Liver (tissue), 9 donors: ENCODE data around the gene SUN2. TPM values are rescaled to one million over a fixed set of nuclear protein-coding genes. Genes with fewer than 3 reads are reported as not detected.

Source experiments
- DNase-seq: peaks from one replicate; pipeline ENCODE4 v3.0.0-alpha.2; 2017; ENCODE audit warnings: low spot score
- H3K27ac ChIP-seq, 2 donors: one replicate each; pipeline ENCODE4 v1.7.0; 2013; ENCODE audit warnings: inconsistent platforms in 2 of 2, low read length in 2 of 2, control low read depth in 1 of 2, low read depth in 1 of 2, mild to moderate bottlenecking in 1 of 2
- H3K27me3 ChIP-seq, 4 donors: one replicate each; pipeline versions ENCODE4 v1.6.1 to v1.7.0; 2013; ENCODE audit warnings: low read length in 3 of 4, inconsistent platforms in 1 of 4, mild to moderate bottlenecking in 1 of 4, moderate library complexity in 1 of 4; ENCODE audit not compliant: control insufficient read depth in 4 of 4, insufficient read depth in 4 of 4
- H3K36me3 ChIP-seq, 4 donors: one replicate each; pipeline versions ENCODE4 v1.6.1 to v1.7.0; 2013; ENCODE audit warnings: low read length in 3 of 4, mild to moderate bottlenecking in 3 of 4, low read depth in 1 of 4, moderate library complexity in 1 of 4; ENCODE audit not compliant: control insufficient read depth in 4 of 4, insufficient read depth in 3 of 4
- H3K4me1 ChIP-seq, 4 donors: one replicate each; pipeline versions ENCODE4 v1.6.1 to v1.7.0; 2013; ENCODE audit warnings: low read length in 3 of 4, mild to moderate bottlenecking in 3 of 4, moderate library complexity in 1 of 4; ENCODE audit not compliant: control insufficient read depth in 4 of 4, insufficient read depth in 4 of 4
- H3K4me3 ChIP-seq, 3 donors: one replicate each; pipeline versions ENCODE4 v1.6.1 to v1.7.0; 2013; ENCODE audit warnings: low read length in 3 of 3, control low read depth in 1 of 3, low read depth in 1 of 3, mild to moderate bottlenecking in 1 of 3
- H3K9ac ChIP-seq, 2 donors: one replicate each; pipeline ENCODE4 v1.7.0; 2013; ENCODE audit warnings: low read length in 2 of 2, mild to moderate bottlenecking in 2 of 2, moderate library complexity in 2 of 2, control low read depth in 1 of 2, low read depth in 1 of 2
- H3K9me3 ChIP-seq, 4 donors: one replicate each; pipeline versions ENCODE4 v1.6.1 to v1.7.0; 2013; ENCODE audit warnings: low read length in 3 of 4; ENCODE audit not compliant: control insufficient read depth in 4 of 4
- CTCF ChIP-seq: fragments of 150-350 bp; IDR thresholded peaks from 2 replicates; pipeline ENCODE4 v1.5.1; 2017; ENCODE audit warnings: improper control_type of control experiment, low read depth, low read length; ENCODE audit not compliant: missing input control
- EGR1 ChIP-seq, 2 donors: IDR thresholded peaks; 2 replicates each; pipeline ENCODE4 v1.6.1; 2016 to 2018; ENCODE audit warnings: antibody characterized with exemption in 2 of 2, low read depth in 2 of 2
- FOXA1 ChIP-seq: IDR thresholded peaks from 2 replicates; pipeline ENCODE4 v1.6.1; 2016; ENCODE audit warnings: antibody characterized with exemption
- FOXA2 ChIP-seq: IDR thresholded peaks from 2 replicates; pipeline ENCODE4 v1.6.1; 2016; ENCODE audit warnings: antibody characterized with exemption
- HNF4A ChIP-seq, 2 donors: conservative IDR thresholded peaks; 2 replicates each; pipeline ENCODE4 v1.6.1; 2016; ENCODE audit warnings: antibody characterized with exemption in 2 of 2, mild to moderate bottlenecking in 2 of 2
- NR2F2 ChIP-seq: IDR thresholded peaks from 2 replicates; pipeline ENCODE4 v1.6.1; 2016; ENCODE audit warnings: antibody characterized with exemption
- RAD21 ChIP-seq, 2 donors: IDR thresholded peaks; 2 replicates each; pipeline ENCODE4 v1.6.1; 2016; ENCODE audit warnings: antibody characterized with exemption in 2 of 2, mild to moderate bottlenecking in 2 of 2
- REST ChIP-seq: IDR thresholded peaks from 2 replicates; pipeline ENCODE4 v1.6.1; 2016; ENCODE audit warnings: antibody characterized with exemption, mild to moderate bottlenecking
- RXRA ChIP-seq, 2 donors: IDR thresholded peaks; 2 replicates each; pipeline ENCODE4 v1.6.1; 2017 to 2018; ENCODE audit warnings: antibody characterized with exemption in 2 of 2, mild to moderate bottlenecking in 1 of 2
- TAF1 ChIP-seq: conservative IDR thresholded peaks from 2 replicates; pipeline ENCODE4 v1.6.1; 2016; ENCODE audit warnings: antibody characterized with exemption, mild to moderate bottlenecking
- YY1 ChIP-seq: IDR thresholded peaks from 2 replicates; pipeline ENCODE4 v1.6.1; 2016; ENCODE audit warnings: antibody characterized with exemption, mild to moderate bottlenecking
- WGBS: extraction: QIAGEN DNeasy Blood & Tissue Kit; methylation state at CpG from one replicate; pipeline ENCODE4 v1.1.7; 2013; 5-methylcytosine and 5-hydroxymethylcytosine counted together
- polyA plus RNA-seq, 2 donors: library from polyadenylated mRNA; stranded (reverse) in 1 of 2; unstranded in 1 of 2; fragments of 200-250 nt in 1 of 2; fragments of >200 nt in 1 of 2; fragmentation: Nextera tagmentation in 1 of 2; extraction: Ambion mirVana in 1 of 2; gene quantifications; one replicate each; pipeline versions ENCODE4 v1.2.1 to v1.2.3, GENCODE V29; 2013 to 2015
- total RNA-seq, 2 donors: library from RNA; depleted of rRNA; stranded (reverse); fragments of >200 nt; gene quantifications; one replicate each; pipeline ENCODE4 v1.2.3, GENCODE V29; 2014
- TF ChIP-seq, protein P1 (sequence below): IDR thresholded peaks from 2 replicates; pipeline ENCODE4 v1.6.1; 2016; ENCODE audit warnings: antibody characterized with exemption
- donor health status: healthy.
- donor health status: healthy.
- donor health status: healthy.
- donor health status: healthy.
- donor health status: healthy.

Gene SUN2
- total and polyA plus RNA-seq, 4 donors, result 13.1 to 170 (median 81.5) TPM

- peaks cover 48 to 98% (median 73%) of the 10 kb centered on the region in 4 donors for H3K36me3 ChIP-seq
- no peaks in the 10 kb centered on the region for H3K9me3 ChIP-seq
- H3K9ac ChIP-seq, result no peak overlapping the region
- DNase-seq, result no peak
- peaks cover 5 to 18% (median 13%) of the 10 kb centered on the region in 4 donors for H3K4me1 ChIP-seq
- H3K27me3 ChIP-seq, result no peaks in the 10 kb centered on the region
- H3K4me3 ChIP-seq, result no peak overlapping the region
- 93% methylated on average over 9 of the region's 9 CpGs for WGBS
- H3K27ac ChIP-seq, result no peak overlapping the region
- TF ChIP-seq, protein P1, sequence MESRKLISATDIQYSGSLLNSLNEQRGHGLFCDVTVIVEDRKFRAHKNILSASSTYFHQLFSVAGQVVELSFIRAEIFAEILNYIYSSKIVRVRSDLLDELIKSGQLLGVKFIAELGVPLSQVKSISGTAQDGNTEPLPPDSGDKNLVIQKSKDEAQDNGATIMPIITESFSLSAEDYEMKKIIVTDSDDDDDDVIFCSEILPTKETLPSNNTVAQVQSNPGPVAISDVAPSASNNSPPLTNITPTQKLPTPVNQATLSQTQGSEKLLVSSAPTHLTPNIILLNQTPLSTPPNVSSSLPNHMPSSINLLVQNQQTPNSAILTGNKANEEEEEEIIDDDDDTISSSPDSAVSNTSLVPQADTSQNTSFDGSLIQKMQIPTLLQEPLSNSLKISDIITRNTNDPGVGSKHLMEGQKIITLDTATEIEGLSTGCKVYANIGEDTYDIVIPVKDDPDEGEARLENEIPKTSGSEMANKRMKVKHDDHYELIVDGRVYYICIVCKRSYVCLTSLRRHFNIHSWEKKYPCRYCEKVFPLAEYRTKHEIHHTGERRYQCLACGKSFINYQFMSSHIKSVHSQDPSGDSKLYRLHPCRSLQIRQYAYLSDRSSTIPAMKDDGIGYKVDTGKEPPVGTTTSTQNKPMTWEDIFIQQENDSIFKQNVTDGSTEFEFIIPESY, result no peak
- TF ChIP-seq REST (no peak), FOXA2 (no peak), YY1 (no peak)
These were observed 14.6 kb downstream of the SUN2 start for GRCh38 chr22:38741166-38741565.

- Histone ChIP-seq H3K9ac (no peak overlapping the region), H3K27ac (no peak overlapping the region), H3K4me3 (no peak overlapping the region), H3K4me1 (peaks cover 7 to 21% (median 16%) of the 10 kb centered on the region in 4 donors), H3K36me3 (peaks cover 51 to 98% (median 73%) of the 10 kb centered on the region in 4 donors), H3K27me3 (no peaks in the 10 kb centered on the region), H3K9me3 (no peaks in the 10 kb centered on the region)
- DNase-seq, result no peak
- TF ChIP-seq TAF1, result no peak
- TF ChIP-seq REST, result no peak
- no peak for TF ChIP-seq RAD21 (IDR thresholded peaks at IDR 0.05)
- no peak for TF ChIP-seq RXRA (IDR thresholded peaks at IDR 0.05)
- TF ChIP-seq EGR1 (IDR thresholded peaks at IDR 0.05; ENCODE audit: low read depth in 2 of 2), result no peak
- TF ChIP-seq CTCF, result no peak
- no peak for TF ChIP-seq HNF4A (conservative IDR thresholded peaks at IDR 0.05)
- TF ChIP-seq NR2F2, result no peak
- TF ChIP-seq, protein P1, result no peak
- TF ChIP-seq YY1, result no peak
- no peak for TF ChIP-seq FOXA1
- 83% methylated on average over 8 of the region's 8 CpGs for WGBS
These were observed 15.0 kb downstream of the SUN2 start for GRCh38 chr22:38740754-38741153.
